NCI-H2081 (cell line): ENCODE measurements around the gene CDK10.

ENCODE experiments used
- DNase-seq, 2 experiments: peaks; one replicate each; lab custom pipeline; 2025; lab: John Stamatoyannopoulos, UW

The CDK10 gene

GRCh38 chr16:89711601-89712273 is 25.2 kb downstream of the CDK10 start:
- peak; percentile 23 to 60 for DNase-seq

GRCh38 chr16:89712274-89712781 is 25.8 kb downstream of the CDK10 start:
- no peak for DNase-seq

GRCh38 chr16:89716493-89716892 is 30.0 kb downstream of the CDK10 start:
- DNase-seq = no peak

GRCh38 chr16:89716916-89717687 is 30.6 kb downstream of the CDK10 start:
- DNase-seq = no peak

- DNase-seq = no peak
Measured at GRCh38 chr16:89717688-89718505, 31.4 kb downstream of the CDK10 start.

- DNase-seq = no peak
Measured at GRCh38 chr16:89720551-89720812, 34.0 kb downstream of the CDK10 start.

GRCh38 chr16:89720813-89721545 is 34.5 kb downstream of the CDK10 start, which contains the start of the genes VPS9D1 and ZNF276:
VPS9D1 (minus strand) TSS chr16:89720898; CDS start chr16:89720861, 37 bp downstream.
ZNF276 (plus strand) TSS chr16:89721537; CDS start chr16:89721641, 104 bp downstream.
- DNase-seq = peak; percentile 61 to 72

GRCh38 chr16:89721546-89722391 is 35.3 kb downstream of the CDK10 start:
- DNase-seq = peak; percentile 21 to 47

GRCh38 chr16:89722392-89723278 is 36.1 kb downstream of the CDK10 start:
- DNase-seq = peak in 1 of 2 experiments; percentile 30

GRCh38 chr16:89723279-89724250 is 37.1 kb downstream of the CDK10 start:
- no peak for DNase-seq

- DNase-seq = no peak
Measured at GRCh38 chr16:89727406-89728120, 41.1 kb downstream of the CDK10 start.

GRCh38 chr16:89729293-89729692 is 42.8 kb downstream of the CDK10 start:
- DNase-seq = no peak

GRCh38 chr16:89729863-89730593 is 43.5 kb downstream of the CDK10 start:
- DNase-seq = no peak

- no peak for DNase-seq
Measured at GRCh38 chr16:89730610-89731234, 44.2 kb downstream of the CDK10 start.

- DNase-seq = no peak
Measured at GRCh38 chr16:89732142-89732917, 45.8 kb downstream of the CDK10 start.

- no peak for DNase-seq
Measured at GRCh38 chr16:89732918-89733242, 46.4 kb downstream of the CDK10 start.
